NT2/D1 (cell line): ENCODE results near the gene CDK5R1.

ENCODE experiments used
- SUZ12 ChIP-seq: IDR thresholded peaks from 2 replicates; pipeline ENCODE4 v1.6.1; 2011; ENCODE audit not compliant: insufficient read length, insufficient read depth; ENCODE audit errors: extremely low read depth
- YY1 ChIP-seq: IDR thresholded peaks from 2 replicates; pipeline ENCODE4 v1.6.1; 2011; ENCODE audit not compliant: insufficient read length, insufficient read depth

- TF ChIP-seq SUZ12 (no peak), YY1 (no peak)
Observed at GRCh38 chr17:32496395-32497073, 9.7 kb downstream of the CDK5R1 start.
